DMS 273 (cell line): Measurements from ENCODE around the gene EID1.

Experiments used
- DNase-seq: peaks from one replicate; lab custom pipeline; 2025; ENCODE audit not compliant: unreplicated experiment; lab: John Stamatoyannopoulos, UW

EID1 gene

DNA sequence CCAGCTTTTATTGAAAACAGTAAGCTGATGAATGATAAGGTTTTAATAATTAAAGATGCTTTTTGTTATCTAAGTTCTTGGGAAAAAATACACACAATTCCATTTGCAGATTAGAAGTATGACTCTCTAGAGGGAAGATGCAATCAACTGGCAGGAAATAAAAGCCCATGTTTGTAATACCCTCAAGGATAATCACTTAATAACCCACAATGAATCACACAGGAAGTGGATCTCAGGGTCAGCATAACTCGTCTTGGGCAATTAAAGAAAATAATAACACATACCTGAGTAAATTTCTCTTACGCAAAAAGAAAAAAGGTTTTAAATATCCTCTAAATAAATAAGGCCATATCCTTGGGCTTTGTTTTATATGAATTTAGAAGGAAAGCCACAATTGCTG lies 9.4 kb upstream of the EID1 start:
- no peak for DNase-seq

DNA sequence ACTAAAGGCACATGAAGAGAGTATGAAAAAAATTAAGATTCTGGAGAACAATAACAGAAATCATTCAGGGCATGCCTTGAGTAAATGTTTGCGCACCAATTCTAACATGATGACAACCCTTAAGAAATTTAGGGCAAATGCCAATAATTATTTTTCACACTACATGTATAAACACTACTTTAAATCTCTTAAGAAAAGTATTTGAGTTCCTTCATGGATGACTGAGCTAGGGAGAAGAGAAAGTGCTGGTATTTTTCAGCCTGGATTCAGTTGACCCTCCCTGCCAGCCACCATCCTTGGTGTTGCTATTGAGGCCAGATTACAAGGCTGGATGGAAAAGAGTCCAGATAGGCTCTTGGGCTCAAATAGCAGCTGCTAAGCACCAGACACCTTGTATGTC lies 8.0 kb upstream of the EID1 start:
- DNase-seq, result no peak

DNA sequence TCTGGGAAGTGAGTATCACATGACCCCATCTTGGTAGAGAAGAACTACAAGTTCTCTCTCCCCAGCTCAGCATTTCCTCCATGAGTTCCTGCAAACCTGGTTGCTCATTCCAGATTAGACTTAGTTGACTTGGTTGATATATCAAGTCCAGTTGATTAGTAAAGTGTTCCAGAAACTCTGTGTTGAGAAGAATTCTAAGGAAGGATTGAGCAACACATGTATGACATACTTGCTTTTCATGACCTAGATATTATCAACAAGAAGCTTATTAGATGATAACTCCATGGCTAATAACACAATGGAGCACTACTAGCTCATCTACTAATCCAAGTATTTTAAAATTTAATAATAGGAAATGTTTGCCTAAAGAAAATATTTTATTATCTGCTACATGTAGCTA lies 6.4 kb upstream of the EID1 start:
- DNase-seq, result no peak

DNA sequence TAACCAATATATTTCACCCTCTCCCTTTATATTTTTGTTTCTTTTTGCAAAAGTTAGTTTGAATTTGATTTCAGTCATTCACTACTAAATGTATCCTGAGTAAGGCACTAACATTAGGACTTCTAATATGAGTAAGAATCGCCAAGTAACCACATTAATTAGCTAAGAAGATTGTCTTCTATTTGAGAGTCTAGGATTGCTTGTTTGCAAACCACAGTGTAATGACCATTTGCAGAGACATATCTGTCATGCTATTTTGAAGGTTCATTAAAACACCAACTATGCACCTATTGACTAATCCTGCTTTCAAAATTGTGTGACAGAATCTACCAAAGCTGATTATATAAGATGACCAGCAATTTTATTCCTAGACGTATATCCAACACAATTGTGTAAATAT lies 5.3 kb upstream of the EID1 start:
- DNase-seq, result no peak

DNA sequence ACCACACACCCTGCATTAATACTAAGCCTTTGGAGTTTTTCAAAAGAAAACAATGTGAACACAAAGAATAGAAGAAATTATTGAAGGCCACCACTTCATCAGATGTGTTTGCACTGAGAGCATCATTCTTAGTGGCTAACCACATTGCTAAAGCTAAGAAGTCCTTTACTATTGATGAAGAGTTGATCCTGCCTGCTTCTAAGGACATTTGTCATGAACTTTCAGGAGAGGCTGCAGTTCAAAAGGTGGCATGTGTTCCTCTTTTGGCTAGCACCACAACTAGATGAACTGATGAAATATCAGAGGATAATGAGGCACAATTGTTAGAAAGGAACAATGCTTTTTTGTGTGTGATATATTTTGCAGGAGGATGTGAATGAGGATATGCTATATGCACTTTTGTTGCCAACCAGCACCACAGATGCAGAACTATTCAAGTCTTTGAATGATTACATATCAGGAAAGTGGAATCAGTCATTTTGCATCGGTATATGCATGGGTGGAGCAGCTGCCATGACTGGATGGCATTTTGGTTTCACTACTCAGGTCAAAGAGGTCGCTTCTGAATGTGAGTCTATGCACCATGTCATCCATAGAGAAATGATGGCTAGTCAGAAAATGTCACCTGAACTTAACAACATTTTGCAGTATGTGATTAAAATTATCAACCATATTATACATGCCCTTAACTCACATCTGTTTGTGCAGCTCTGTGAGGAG lies 2.5 kb upstream of the EID1 start:
- DNase-seq, result no peak

DNA sequence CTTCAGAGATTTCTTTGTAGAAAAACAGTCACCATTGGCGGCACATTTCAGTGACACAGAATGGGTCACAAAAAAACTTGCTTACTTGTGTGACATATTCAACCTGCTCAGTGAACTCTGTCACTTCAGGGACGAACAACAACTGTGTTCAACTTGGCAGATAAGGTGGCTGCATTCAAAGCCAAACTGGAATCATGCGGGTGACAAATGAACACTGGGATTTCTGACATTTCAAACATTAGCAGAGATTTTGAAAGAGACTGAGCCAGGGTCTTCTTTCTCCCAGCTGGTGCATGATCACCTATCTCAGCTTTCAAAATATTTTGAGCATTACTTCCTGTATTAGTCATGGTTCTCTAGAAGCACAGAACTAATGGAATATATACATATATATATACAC lies 1.9 kb upstream of the EID1 start:
- DNase-seq, result no peak

DNA sequence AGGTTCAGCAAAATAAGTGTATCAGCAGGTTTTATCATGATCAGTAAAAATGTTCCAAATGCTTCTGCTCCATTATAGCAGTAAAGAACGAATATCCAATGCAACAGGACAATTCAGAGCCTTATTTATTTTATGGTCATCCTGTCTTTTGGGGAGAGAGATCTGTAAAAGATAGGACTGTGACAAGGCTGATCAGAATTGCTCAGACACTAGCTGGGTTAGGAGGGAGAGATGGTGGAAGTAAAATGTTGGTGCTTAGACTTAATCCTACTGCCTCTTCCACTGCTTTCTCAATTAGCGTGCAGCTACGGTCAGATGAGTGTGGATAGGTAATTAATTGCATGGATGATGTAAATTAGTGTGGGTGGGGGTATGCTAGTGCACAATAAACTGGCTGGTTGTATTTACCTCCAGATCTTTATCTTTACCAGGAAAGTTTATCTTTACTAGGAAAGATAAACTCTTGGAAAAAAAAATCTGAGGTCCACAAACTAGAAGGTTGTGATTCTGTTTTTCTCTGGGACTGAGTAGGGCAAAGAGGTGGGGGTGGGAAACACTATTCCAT lies 2.2 kb downstream of the EID1 start:
- DNase-seq, result no peak

DNA sequence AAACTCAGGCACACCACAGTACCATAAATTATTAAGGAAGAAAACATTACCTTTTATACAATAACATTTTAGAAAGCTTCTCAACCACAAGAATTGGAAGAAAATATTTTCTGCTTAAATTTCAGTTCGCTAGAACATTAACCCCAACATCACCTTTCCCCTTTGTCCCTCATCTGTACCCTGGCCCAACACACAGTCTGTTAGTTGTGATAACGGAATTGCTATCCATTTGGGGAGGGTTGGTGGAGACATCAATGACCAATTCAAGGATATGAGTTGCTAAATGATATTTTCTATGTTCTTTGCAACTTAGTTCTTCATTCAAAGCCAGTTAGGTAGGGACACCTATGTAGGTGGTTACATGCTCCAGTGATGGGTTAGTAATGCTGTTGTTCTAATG lies 5.8 kb downstream of the EID1 start:
- DNase-seq, result no peak

DNA sequence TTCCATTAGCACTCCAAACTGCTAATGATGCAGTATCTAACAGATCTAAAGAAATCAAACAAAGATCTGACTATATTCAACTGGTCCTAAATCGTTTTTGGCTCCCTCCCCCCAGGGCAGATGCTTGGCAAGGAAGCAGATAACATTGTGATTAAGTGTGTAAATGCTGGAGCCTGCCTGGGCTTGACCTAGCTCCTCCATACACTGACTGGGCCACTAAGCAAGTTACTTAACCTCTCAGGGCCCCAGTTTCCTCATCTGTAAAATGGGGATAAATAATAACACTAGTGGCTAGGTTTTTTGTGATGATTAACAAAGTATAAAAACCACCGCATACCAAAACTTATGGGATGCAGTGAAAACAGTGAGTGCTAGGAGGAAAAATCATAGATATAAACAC lies 9.2 kb downstream of the EID1 start:
- DNase-seq, result peak; percentile 46

DNA sequence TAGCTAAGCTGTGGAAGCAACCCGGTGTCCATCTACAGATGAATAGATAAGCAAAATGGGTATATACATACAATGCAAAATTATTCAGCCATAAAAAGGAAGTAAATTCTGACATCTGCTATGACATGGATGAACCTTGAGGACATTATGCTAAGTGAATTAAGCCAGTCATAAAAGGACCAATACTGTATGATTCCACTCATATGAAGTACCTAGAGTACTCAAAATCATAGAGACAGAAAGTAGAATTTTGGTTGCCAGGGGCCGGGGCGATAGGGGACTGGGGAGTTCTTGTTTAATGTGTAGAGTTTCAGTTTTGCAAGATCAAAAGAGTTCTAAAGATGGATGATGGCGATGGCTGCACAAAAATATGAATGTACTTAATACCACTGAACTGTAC lies 10.3 kb downstream of the EID1 start:
- no peak for DNase-seq

DNA sequence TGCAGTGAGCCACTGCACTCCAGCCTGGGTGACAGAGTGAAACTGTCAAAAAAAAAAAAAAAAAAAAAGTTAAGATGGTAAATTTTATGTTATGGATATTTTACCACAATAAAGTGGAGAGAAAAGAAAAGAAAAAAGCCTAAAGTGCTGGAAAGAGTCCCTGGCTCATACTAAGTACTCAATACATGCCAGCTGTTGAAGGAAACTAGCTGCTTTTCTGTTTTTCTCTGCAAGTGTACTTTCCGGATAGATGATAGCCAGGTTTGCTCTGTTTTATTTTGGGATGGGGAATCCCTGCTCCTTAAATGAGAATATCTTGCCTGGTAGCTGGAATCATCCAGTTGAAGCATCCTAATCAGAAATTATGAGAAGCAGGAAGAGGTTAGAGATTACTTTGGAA lies 10.9 kb downstream of the EID1 start:
- DNase-seq, result no peak

DNA sequence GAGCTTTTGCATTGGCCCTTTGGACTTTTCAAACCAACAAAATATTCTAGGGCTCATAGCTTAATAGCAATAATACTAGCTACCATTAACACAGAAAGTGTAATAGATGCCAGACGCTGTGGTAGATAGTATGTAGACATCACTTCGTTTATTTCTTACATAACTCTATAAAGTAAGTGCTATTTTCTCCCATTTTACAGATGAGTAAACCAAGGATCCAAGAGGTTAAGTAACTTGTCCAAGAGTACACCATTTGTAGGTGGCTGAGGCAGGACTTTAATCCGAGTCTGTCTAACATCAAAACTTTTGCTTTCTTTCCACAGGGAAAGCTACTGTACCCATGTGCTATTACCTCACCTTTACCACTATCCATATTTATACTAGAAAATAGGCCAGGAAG lies 12.0 kb downstream of the EID1 start:
- no peak for DNase-seq

DNA sequence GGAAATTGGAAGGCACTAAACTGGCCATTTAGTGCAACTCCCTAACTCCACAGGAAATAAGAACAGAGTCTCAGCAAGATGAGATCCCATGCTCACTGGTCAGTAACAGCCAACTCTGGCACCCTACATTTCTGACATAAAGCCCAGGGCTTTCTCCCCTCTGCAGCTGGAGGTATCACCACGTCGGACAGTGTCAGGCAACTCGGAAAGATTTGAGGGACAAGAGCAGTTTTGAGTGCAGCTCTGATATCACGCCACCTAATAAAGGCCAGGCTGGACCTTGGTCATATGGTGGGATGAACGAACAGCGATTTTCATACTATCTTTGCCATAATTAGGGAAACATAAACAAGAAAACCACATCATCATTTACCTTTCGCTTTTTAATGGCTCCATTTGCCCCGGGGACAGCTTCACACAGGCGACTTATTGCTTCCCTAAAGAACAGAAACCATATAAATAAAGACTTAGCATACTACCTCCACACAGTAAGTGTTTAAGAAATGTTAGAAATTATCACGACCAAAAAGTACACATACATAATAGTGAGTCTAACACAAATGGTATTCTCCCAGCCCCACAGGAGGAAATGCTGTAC lies 12.5 kb downstream of the EID1 start:
- DNase-seq, result no peak

DNA sequence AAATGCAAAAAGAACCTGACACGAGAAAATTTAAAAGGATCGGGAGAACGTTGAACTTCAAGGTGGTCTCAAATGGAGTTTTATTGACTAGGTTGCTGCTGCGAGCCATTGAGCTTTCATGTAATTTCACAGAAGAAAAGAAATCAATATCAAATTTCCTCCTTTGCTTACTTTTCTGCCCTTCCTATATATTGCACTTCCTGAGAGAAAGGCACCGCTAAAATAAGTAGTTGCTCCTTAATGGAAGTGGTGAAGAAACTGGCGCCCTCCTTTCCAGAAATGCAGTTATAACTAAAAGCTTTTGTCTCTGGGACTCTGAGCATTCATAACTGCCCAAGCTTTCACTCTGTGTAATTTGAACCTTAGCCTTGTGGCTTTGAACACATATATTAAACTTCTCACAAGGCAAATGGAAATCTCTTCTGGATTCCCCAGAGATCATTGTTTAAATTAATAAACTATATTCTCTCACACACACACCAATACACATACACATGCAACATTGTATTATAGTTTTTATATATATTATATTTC lies 13.4 kb downstream of the EID1 start:
- no peak for DNase-seq

DNA sequence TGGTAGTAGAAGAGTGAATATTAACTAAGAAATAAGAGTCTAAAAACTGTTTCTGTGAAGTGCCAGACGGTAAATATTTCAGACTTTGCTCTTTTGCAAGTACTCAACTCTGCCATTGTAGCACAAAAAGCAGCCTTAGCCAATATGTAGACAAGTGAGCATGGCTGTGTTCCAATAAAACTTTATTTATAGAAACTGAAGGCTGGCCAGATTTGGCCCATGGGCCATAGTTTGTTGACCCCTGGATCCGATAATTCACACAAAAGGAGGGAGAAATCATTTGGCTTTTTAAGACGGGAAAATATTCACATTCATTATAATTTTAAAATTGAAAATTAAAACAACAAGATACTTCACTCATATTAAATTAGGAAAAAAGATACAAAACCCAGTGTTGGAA lies 15.4 kb downstream of the EID1 start:
- no peak for DNase-seq

DNA sequence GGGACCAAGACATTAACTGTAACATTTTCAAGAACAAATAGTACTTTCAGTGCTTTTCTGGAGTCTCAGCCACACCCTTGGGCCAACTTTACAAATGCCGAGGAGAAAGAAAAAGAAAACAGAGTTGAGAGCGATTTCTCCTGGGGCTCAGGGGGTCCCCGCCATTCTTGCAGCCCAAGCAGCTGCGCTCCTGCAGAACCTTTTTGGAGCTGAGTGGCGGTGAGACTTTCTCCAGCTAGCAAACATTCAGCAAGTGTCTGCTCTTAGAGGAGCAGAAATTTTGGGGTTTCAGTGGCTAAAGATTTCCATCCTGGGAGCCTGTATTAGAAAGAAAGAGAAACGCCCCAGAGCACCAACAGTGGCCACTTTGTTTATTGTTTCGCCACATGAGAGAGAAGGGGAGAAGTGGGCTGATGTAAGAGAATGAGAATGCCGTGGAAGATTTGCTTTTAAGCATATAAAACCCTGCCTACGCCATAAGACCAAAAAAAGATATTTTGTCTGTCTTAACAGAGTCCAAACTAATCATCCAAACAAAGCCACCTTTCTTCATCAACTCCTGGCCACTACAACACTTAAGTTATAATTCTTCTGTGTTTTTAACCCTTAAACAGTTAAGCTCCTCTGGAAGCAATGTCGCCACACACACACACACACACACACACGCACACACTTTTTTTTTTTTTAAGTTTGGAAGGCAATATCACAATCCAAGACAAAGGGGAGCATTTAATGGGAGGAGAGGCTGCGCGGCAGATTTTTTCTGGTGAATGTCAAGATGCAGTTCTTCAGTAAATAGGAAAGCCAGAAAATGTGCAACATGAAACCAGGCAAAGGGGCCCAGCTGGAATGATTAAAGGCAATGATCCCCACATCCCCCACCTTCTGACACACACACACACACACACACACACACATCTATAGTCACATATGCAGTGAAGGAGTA lies 19.2 kb downstream of the EID1 start:
- no peak for DNase-seq

DNA sequence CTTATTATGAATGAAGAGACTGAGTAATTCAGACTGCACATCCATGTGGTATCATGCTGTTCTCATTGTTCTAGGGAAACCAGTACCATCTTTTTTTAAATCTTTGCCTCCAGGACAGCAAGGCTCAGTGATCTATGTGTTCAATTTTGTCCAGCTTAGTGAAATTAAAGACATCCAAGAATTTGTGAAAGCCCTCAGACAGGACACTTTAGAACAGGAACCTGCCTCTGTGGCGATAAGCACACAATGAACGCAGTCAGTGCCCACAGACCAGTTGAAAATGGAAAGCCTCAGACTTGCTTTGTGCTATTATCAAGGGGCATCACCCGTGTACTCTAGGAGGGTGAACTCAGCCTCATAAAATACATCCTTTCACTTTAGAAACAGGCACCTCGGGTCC lies 20.1 kb downstream of the EID1 start:
- no peak for DNase-seq

DNA sequence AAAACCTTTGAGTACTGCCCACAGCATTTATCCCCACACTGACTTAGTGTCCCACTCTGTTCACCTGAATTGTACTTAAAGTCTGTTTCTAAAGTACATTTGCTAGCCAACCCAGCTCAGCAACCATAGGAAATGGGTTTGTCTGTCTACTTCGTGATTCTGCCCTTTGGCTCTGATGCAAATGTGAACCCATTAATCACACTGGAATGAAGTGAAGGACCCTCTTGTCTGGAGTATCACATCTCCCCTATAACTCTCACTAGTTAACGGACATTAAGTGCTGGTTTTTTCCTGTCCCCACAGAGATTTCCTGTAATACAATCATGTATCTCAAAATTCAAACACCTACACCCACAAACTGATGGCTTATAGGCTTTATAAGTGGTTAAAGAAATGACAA lies 20.5 kb downstream of the EID1 start:
- DNase-seq, result no peak

DNA sequence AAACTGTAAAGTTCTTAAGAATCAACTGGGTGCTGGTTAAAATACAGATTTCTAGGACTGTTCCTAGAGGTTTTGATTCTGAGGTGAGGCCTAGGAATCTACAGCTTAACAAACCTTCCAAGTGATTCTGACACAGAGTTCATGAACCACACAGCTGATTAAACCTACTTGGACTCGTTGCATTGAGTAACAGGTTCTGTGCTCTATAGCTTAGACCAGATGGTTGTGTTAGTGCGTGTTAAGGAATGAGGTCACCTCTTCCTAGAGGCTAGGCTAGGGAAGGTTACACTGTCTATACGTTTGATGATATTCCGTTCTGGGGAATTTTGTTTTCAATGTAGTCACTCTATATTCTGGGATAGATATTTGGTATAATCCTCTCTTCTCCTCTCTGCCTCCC lies 21.9 kb downstream of the EID1 start:
- peak; percentile 18 for DNase-seq

DNA sequence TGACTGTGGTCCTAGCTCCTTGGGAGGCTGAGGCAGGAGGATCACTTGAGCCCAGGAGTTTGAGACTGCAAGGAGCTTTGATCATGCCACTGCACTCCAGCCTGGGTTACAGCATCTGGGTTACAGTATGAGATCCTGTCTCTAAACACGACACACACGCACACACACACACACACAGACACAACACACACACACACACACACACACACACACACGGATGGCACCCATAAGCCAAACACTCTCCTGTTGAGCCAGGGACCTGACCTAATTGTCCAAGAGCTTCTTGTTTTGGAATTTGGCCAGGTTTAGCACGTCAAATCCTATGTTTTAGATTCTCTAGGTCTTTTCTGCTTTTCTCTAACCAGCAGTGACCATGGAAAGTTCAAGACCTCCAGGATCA lies 26.8 kb downstream of the EID1 start:
- DNase-seq, result no peak

DNA sequence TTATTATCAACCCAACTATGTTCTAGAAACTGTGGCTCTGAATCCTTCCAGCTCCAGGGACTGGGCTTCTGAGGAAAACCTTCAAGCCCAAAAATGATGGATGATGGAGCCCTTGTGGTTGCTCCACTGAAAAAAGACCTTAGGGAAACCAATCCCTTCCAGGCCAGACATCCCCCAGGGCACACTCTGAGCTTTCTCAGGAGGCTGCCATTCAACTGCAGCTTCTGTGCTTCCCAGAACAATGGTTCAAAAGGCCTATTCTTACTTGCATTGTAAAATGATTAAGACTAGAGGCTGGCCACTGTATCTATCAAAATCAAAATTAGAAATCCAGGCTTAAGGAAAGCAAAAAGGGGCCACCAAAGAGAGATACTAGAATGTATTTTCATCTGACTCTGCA lies 27.3 kb downstream of the EID1 start:
- no peak for DNase-seq

DNA sequence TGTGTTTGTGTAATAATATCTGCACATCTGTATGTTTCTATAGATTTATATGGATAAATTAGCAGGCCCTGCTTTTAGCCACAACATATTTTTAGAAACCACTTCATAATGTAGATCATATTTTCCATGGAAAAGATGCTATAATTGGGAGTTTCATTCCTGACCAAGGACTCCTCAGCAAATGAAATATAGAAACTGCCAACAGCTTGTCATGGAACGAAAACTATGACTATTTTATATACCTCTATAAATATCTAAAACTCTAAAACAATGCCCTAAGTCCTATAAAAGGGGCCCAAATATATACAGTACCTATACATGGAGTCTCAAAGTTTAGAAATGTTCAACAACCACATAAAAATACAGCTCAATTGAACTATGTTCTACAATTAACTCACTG lies 27.9 kb downstream of the EID1 start:
- no peak for DNase-seq
